BE2C (cell line): Measurements from ENCODE around the gene TMEM120B.
A peak's percentile ranks its signal among the peaks of the same experiment; 100 is the strongest.

Source experiments
- DNase-seq: peaks from one replicate; pipeline ENCODE4 v3.0.0-alpha.2; 2020
- H3K27me3 ChIP-seq: fragments of 250-450 bp; sonication (Bioruptor Pico); 2 replicates; pipeline ENCODE4 v1.5.1; 2020; ENCODE audit warnings: mild to moderate bottlenecking
- H3K36me3 ChIP-seq: fragments of 250-450 bp; sonication (Bioruptor Pico); 2 replicates; pipeline ENCODE4 v1.5.1; 2020; ENCODE audit warnings: mild to moderate bottlenecking
- H3K4me1 ChIP-seq: fragments of 250-450 bp; sonication (Bioruptor Pico); 2 replicates; pipeline ENCODE4 v1.5.1; 2020
- H3K4me3 ChIP-seq: 2 replicates; pipeline ENCODE4 v1.5.1; 2011; ENCODE audit warnings: low read depth, low read length
- H3K9me3 ChIP-seq: fragments of 250-450 bp; sonication (Bioruptor Pico); 2 replicates; pipeline ENCODE4 v1.5.1; 2020
- CTCF ChIP-seq: IDR thresholded peaks from 2 replicates; pipeline ENCODE4 v1.5.1; 2012; ENCODE audit warnings: mild to moderate bottlenecking, low read depth, low read length

Gene TMEM120B

GRCh38 chr12:121802485-121802842 is 89.9 kb downstream of the TMEM120B start:
- H3K4me3 ChIP-seq = peak overlapping the region; percentile 87
- TF ChIP-seq CTCF = no peak
- no peaks in the 10 kb centered on the region for H3K27me3 ChIP-seq
- H3K9me3 ChIP-seq = no peaks in the 10 kb centered on the region
- peaks cover 8% of the 10 kb centered on the region; the same call in 1 of the 2 replicates for H3K4me1 ChIP-seq
- DNase-seq = no peak
- H3K36me3 ChIP-seq = peaks cover 28% of the 10 kb centered on the region

- H3K36me3 ChIP-seq = peaks cover 25% of the 10 kb centered on the region
- peaks cover 4% of the 10 kb centered on the region; the same call in 1 of the 2 replicates for H3K4me1 ChIP-seq
- no peaks in the 10 kb centered on the region for H3K27me3 ChIP-seq
- DNase-seq = peak; percentile 92
- peak overlapping the region; percentile 87 for H3K4me3 ChIP-seq
- H3K9me3 ChIP-seq = no peaks in the 10 kb centered on the region
- TF ChIP-seq CTCF = no peak
These were observed 90.5 kb downstream of the TMEM120B start for GRCh38 chr12:121802843-121803698.

GRCh38 chr12:121803861-121804416 is 91.4 kb downstream of the TMEM120B start, which contains the start of gene SETD1B:
Gene SETD1B (plus strand): TSS chr12:121804009. CDS start chr12:121804738, 729 bp downstream.
- Histone ChIP-seq H3K4me3 (peak within 1 kb of the TSS; percentile 89), H3K27me3 (no peaks in the 10 kb centered on the region), H3K4me1 (peaks cover 4% of the 10 kb centered on the region; the same call in 1 of the 2 replicates), H3K9me3 (no peaks in the 10 kb centered on the region), H3K36me3 (peaks cover 31% of the 10 kb centered on the region)
- TF ChIP-seq CTCF = no peak
- peak; percentile 63 for DNase-seq

- Histone ChIP-seq H3K27me3 (no peaks in the 10 kb centered on the region), H3K4me3 (peak overlapping the region; percentile 89), H3K36me3 (peaks cover 33% of the 10 kb centered on the region), H3K9me3 (no peaks in the 10 kb centered on the region), H3K4me1 (peaks cover 4% of the 10 kb centered on the region; the same call in 1 of the 2 replicates)
- peak; percentile 48 for DNase-seq
- TF ChIP-seq CTCF = no peak
These were observed 92.0 kb downstream of the TMEM120B start for GRCh38 chr12:121804417-121805111.

- H3K4me1 ChIP-seq = peaks cover 4% of the 10 kb centered on the region; the same call in 1 of the 2 replicates
- H3K4me3 ChIP-seq = peak overlapping the region; percentile 89
- TF ChIP-seq CTCF = no peak
- H3K27me3 ChIP-seq = no peaks in the 10 kb centered on the region
- H3K9me3 ChIP-seq = no peaks in the 10 kb centered on the region
- peaks cover 39% of the 10 kb centered on the region for H3K36me3 ChIP-seq
- DNase-seq = no peak
These were observed 92.8 kb downstream of the TMEM120B start for GRCh38 chr12:121805171-121806008.
